K562 (cell line): ENCODE results near the gene SLFNL1. TPM values are rescaled to one million over a fixed set of nuclear protein-coding genes. Genes with fewer than 3 reads are reported as not detected.

Experiments
- E2F4 ChIP-seq: sonication (generic); formaldehyde crosslinking; IDR thresholded peaks from 2 replicates; pipeline ENCODE4 v1.8.0; 2022; ENCODE audit warnings: mild to moderate bottlenecking, low read depth, missing genetic modification reagents
- ELF4 ChIP-seq: fragments of 450-650 bp; formaldehyde crosslinking; IDR thresholded peaks from 2 replicates; pipeline ENCODE4 v1.4.0; 2022; ENCODE audit warnings: missing genetic modification characterization
- ETV5 ChIP-seq: sonication (generic); formaldehyde crosslinking; IDR thresholded peaks from 2 replicates; pipeline ENCODE4 v1.4.0; 2020; ENCODE audit warnings: low read depth, mild to moderate bottlenecking, missing genetic modification reagents
- HDAC8 ChIP-seq: fragments of 450-650 bp; IDR thresholded peaks from 2 replicates; pipeline ENCODE4 v1.6.1; 2016; ENCODE audit warnings: mild to moderate bottlenecking, missing genetic modification characterization, moderate library complexity, missing compliant biosample characterization
- POLR2A ChIP-seq: fragments of 450-650 bp; conservative IDR thresholded peaks from 2 replicates; pipeline ENCODE4 v1.6.1; 2016
- POLR3A ChIP-seq: IDR thresholded peaks from 2 replicates; pipeline ENCODE4 v1.6.1; 2011; ENCODE audit warnings: borderline replicate concordance, mild to moderate bottlenecking, moderate library complexity; ENCODE audit not compliant: insufficient read length, insufficient read depth; ENCODE audit errors: extremely low read depth
- PTTG1 ChIP-seq: fragments of 450-650 bp; IDR thresholded peaks from 2 replicates; pipeline ENCODE4 v1.6.1; 2016; ENCODE audit warnings: low read depth, mild to moderate bottlenecking, missing genetic modification characterization, missing compliant biosample characterization
- RBBP5 ChIP-seq: fragments of 200-600 bp; sonication (generic); IDR thresholded peaks from 2 replicates; pipeline ENCODE4 v1.6.1; 2012; ENCODE audit warnings: borderline replicate concordance, mild to moderate bottlenecking, low read length, control low read depth, inconsistent platforms; ENCODE audit not compliant: insufficient read depth, poor library complexity, severe bottlenecking
- RERE ChIP-seq: sonication (generic); formaldehyde crosslinking; IDR thresholded peaks from 2 replicates; pipeline ENCODE4 v1.8.0; 2023; ENCODE audit warnings: missing genetic modification reagents, mild to moderate bottlenecking, borderline replicate concordance
- SAFB ChIP-seq: fragments of 200-400 bp; formaldehyde crosslinking; IDR thresholded peaks from 2 replicates; pipeline ENCODE4 v1.6.1; 2017; ENCODE audit warnings: low read depth, low read length, borderline replicate concordance
- XRCC3 ChIP-seq: fragments of 450-650 bp; IDR thresholded peaks from 2 replicates; pipeline ENCODE4 v1.6.1; 2017; ENCODE audit warnings: mild to moderate bottlenecking, moderate library complexity
- ZNF212 ChIP-seq: fragments of 450-650 bp; formaldehyde crosslinking; IDR thresholded peaks from 2 replicates; pipeline ENCODE4 v1.4.0; 2020; ENCODE audit warnings: mild to moderate bottlenecking
- ZNF239 ChIP-seq: fragments of 250-450 bp; sonication (Bioruptor Pico); IDR thresholded peaks from 2 replicates; pipeline ENCODE4 v1.4.0; 2020; ENCODE audit warnings: mild to moderate bottlenecking
- ZNF253 ChIP-seq: fragments of 250-450 bp; sonication (Bioruptor Pico); conservative IDR thresholded peaks from 2 replicates; pipeline ENCODE4 v1.6.1; 2021; ENCODE audit warnings: mild to moderate bottlenecking
- ZNF384 ChIP-seq: IDR thresholded peaks from 2 replicates; pipeline ENCODE4 v1.6.1; 2012; ENCODE audit warnings: low read depth, low read length, improper control_type of control experiment
- polyA plus RNA-seq, 8 experiments: library from polyadenylated mRNA; depleted of rRNA in 4 of 8; stranded (reverse) in 5 of 8; unstranded in 3 of 8; fragments of >200 nt; fragmentation: Nextera tagmentation in 2 of 8; fragmentation: Illumina TruSeq in 1 of 8; extraction: Ambion mirVana in 2 of 8; extraction: Trizol in 1 of 8; gene quantifications; 2 replicates each; pipeline versions ENCODE4 v1.2.1 to v1.2.3, GENCODE V29; 2011 to 2014; ENCODE audit warnings: inconsistent platforms in 1 of 8, missing spikeins in 1 of 8
- total RNA-seq, 7 experiments: library from RNA; depleted of rRNA in 6 of 7; stranded (reverse); fragments of >200 nt in 6 of 7; fragmentation: Illumina TruSeq in 2 of 7; extraction: Trizol in 2 of 7; gene quantifications; 2 replicates each; pipeline versions ENCODE4 v1.2.1 to v1.2.3, GENCODE V29; 2011 to 2021; ENCODE audit warnings: low replicate concordance in 1 of 7

SLFNL1 gene
- total and polyA plus RNA-seq, 9 of the 15 experiments (the other 6 are each of a cell fraction or from before 2014, with no cell fraction given) = 0.05 to 0.14 (median 0.06) TPM; not detected in 5

- 0 out of 2 replicates have a peak, but pooled peaks have one; percentile 48 for TF ChIP-seq RERE (CRISPR knock-in tag)
- TF ChIP-seq ZNF239 (CRISPR knock-in tag) = no peak
- TF ChIP-seq ZNF253 (CRISPR knock-in tag) = no peak
- TF ChIP-seq POLR2A = no peak
- peak; percentile 91 for TF ChIP-seq RBBP5
- TF ChIP-seq ETV5 (CRISPR knock-in tag) = no peak
- no peak for TF ChIP-seq ZNF212 (CRISPR knock-in tag)
- no peak for TF ChIP-seq POLR3A
- no peak for TF ChIP-seq ZNF384
- TF ChIP-seq PTTG1 (tag) = no peak
- no peak for TF ChIP-seq ELF4 (CRISPR knock-in tag)
- TF ChIP-seq HDAC8 (tag) = no peak
- no peak for TF ChIP-seq XRCC3
- 0 out of 2 replicates have a peak, but pooled peaks have one; percentile 21 for TF ChIP-seq E2F4
- TF ChIP-seq SAFB = no peak
These were observed 41.5 kb downstream of the SLFNL1 start (continued) for GRCh38 chr1:40980068-40980452.
